MM.1S (cell line): Measurements from ENCODE around the gene TWF2.

ENCODE experiments used
- DNase-seq: peaks from one replicate; pipeline ENCODE4 v3.0.0-alpha.2; 2015
- H2AFZ ChIP-seq: fragments of 300-600 bp; sonication (generic); 2 replicates; pipeline ENCODE4 v1.6.0; 2016; ENCODE audit warnings: antibody characterized with exemption, low read length
- H3F3A ChIP-seq: fragments of 300-600 bp; sonication (generic); 2 replicates; pipeline ENCODE4 v1.6.1; 2016; ENCODE audit warnings: mild to moderate bottlenecking, antibody characterized with exemption, low read length, moderate library complexity, mixed read lengths; ENCODE audit not compliant: insufficient read depth
- H3K27ac ChIP-seq: fragments of 300-600 bp; sonication (generic); 2 replicates; pipeline ENCODE4 v1.5.1; 2016; ENCODE audit warnings: mild to moderate bottlenecking, low read length
- H3K27me3 ChIP-seq: fragments of 300-600 bp; sonication (generic); replicated peaks from 2 replicates; pipeline ENCODE4 v1.6.0; 2016; ENCODE audit warnings: low read length; ENCODE audit not compliant: insufficient read depth
- H3K36me3 ChIP-seq: fragments of 300-600 bp; sonication (generic); replicated peaks from 2 replicates; pipeline ENCODE4 v1.6.1; 2016; ENCODE audit warnings: mild to moderate bottlenecking, low read length, mixed read lengths; ENCODE audit not compliant: insufficient read depth
- H3K4me1 ChIP-seq: fragments of 300-600 bp; sonication (generic); 2 replicates; pipeline ENCODE4 v1.6.1; 2016; ENCODE audit warnings: low read length, mixed read lengths
- H3K4me2 ChIP-seq: fragments of 300-600 bp; sonication (generic); 2 replicates; pipeline ENCODE4 v1.6.0; 2016; ENCODE audit warnings: low read depth, low read length
- H3K4me3 ChIP-seq: fragments of 300-600 bp; sonication (generic); 2 replicates; pipeline ENCODE4 v1.5.1; 2016; ENCODE audit warnings: low read length, mixed read lengths
- H3K79me2 ChIP-seq: fragments of 300-600 bp; sonication (generic); 2 replicates; pipeline ENCODE4 v1.6.1; 2016; ENCODE audit warnings: mixed run types, low read length, mixed read lengths
- H3K9ac ChIP-seq: fragments of 300-600 bp; sonication (generic); 2 replicates; pipeline ENCODE4 v1.6.1; 2016; ENCODE audit warnings: low read length, mixed read lengths
- H3K9me2 ChIP-seq: fragments of 300-600 bp; sonication (generic); replicated peaks from 2 replicates; pipeline ENCODE4 v1.6.1; 2016; ENCODE audit warnings: mild to moderate bottlenecking, low read length, mixed read lengths; ENCODE audit not compliant: insufficient read depth
- H3K9me3 ChIP-seq: fragments of 300-600 bp; sonication (generic); replicated peaks from 2 replicates; pipeline ENCODE4 v1.6.1; 2016; ENCODE audit warnings: mild to moderate bottlenecking, low read length, mixed read lengths; ENCODE audit not compliant: insufficient read depth
- H4K20me1 ChIP-seq: fragments of 300-600 bp; sonication (generic); 2 replicates; pipeline ENCODE4 v1.6.1; 2016; ENCODE audit warnings: mild to moderate bottlenecking, low read length, moderate library complexity, mixed read lengths; ENCODE audit not compliant: insufficient read depth
- CTCF ChIP-seq: fragments of 300-600 bp; sonication (generic); IDR thresholded peaks from 2 replicates; pipeline ENCODE4 v1.5.1; 2016; ENCODE audit warnings: antibody characterized with exemption, low read length, mixed read lengths
- EZH2 ChIP-seq: fragments of 300-600 bp; sonication (generic); optimal IDR thresholded peaks from 2 replicates; pipeline ENCODE3; 2017; ENCODE audit warnings: low read depth, mild to moderate bottlenecking, antibody characterized with exemption, low read length, mixed read lengths
- EZH2phosphoT487 ChIP-seq: fragments of 300-600 bp; sonication (generic); IDR thresholded peaks from 2 replicates; pipeline ENCODE4 v1.6.1; 2018; ENCODE audit warnings: antibody characterized with exemption, low read length

The TWF2 gene

GRCh38 chr3:52237657-52238172 is 1.2 kb downstream of the TWF2 start:
- Histone ChIP-seq H3K27ac (no peak overlapping the region), H3K9me3 (no peaks in the 10 kb centered on the region), H3K9me2 (no peaks in the 10 kb centered on the region), H3K4me1 (peaks cover 33% of the 10 kb centered on the region), H3F3A (peaks cover 12% of the 10 kb centered on the region), H3K9ac (peak overlapping the region; percentile 99; the same call in 1 of the 2 replicates), H3K79me2 (peaks cover 36% of the 10 kb centered on the region), H3K4me2 (peak overlapping the region; percentile 99), H3K36me3 (no peaks in the 10 kb centered on the region), H4K20me1 (no peaks in the 10 kb centered on the region), H3K27me3 (no peaks in the 10 kb centered on the region), H2AFZ (no peak overlapping the region), H3K4me3 (peak overlapping the region; percentile 100)
- DNase-seq = no peak
- no peak for TF ChIP-seq CTCF
- no peak for TF ChIP-seq EZH2
- TF ChIP-seq EZH2phosphoT487 = no peak

GRCh38 chr3:52237006-52237656 is 1.8 kb downstream of the TWF2 start:
- Histone ChIP-seq H3K9me2 (no peaks in the 10 kb centered on the region), H3K9me3 (no peaks in the 10 kb centered on the region), H3K4me1 (peaks cover 33% of the 10 kb centered on the region), H3K4me2 (no peak overlapping the region), H3K27ac (no peak overlapping the region), H2AFZ (no peak overlapping the region), H3K27me3 (no peaks in the 10 kb centered on the region), H3K79me2 (peaks cover 39% of the 10 kb centered on the region), H4K20me1 (no peaks in the 10 kb centered on the region), H3K4me3 (no peak overlapping the region), H3K9ac (no peak overlapping the region; the same call in 1 of the 2 replicates), H3K36me3 (no peaks in the 10 kb centered on the region), H3F3A (peaks cover 12% of the 10 kb centered on the region)
- DNase-seq = no peak
- TF ChIP-seq EZH2 = no peak
- TF ChIP-seq EZH2phosphoT487 = no peak
- no peak for TF ChIP-seq CTCF

GRCh38 chr3:52236424-52236886 is 2.5 kb downstream of the TWF2 start:
- Histone ChIP-seq H3K4me1 (peaks cover 33% of the 10 kb centered on the region), H3K9me3 (no peaks in the 10 kb centered on the region), H3K79me2 (peaks cover 39% of the 10 kb centered on the region), H3K27me3 (no peaks in the 10 kb centered on the region), H3K4me3 (no peak overlapping the region), H4K20me1 (no peaks in the 10 kb centered on the region), H3K9me2 (no peaks in the 10 kb centered on the region), H2AFZ (no peak overlapping the region), H3F3A (peaks cover 8% of the 10 kb centered on the region), H3K27ac (no peak overlapping the region), H3K9ac (no peak overlapping the region), H3K4me2 (no peak overlapping the region), H3K36me3 (no peaks in the 10 kb centered on the region)
- TF ChIP-seq CTCF = no peak
- no peak for TF ChIP-seq EZH2phosphoT487
- TF ChIP-seq EZH2 = no peak
- DNase-seq = no peak
